AG04449 (cell line): ENCODE results near the gene GATAD1.
"Not testable (repeated sequence)": the region's sequence is repeated elsewhere in the genome, so short reads cannot be mapped to it uniquely, and the experiment has no call there.

ENCODE experiments used
- CTCF ChIA-PET: fragments of 350-600 bp; formaldehyde crosslinking; extraction: SDS; loops from one replicate; lab custom pipeline; 2021; ENCODE audit warnings: antibody characterized with exemption; lab: Yijun Ruan, JAX
- POLR2A ChIA-PET: fragments of 400-600, 350-600 bp; formaldehyde crosslinking; extraction: SDS; loops from one replicate; lab custom pipeline; 2020; ENCODE audit warnings: antibody characterized with exemption, inconsistent platforms; lab: Yijun Ruan, JAX
- DNase-seq: peaks from one replicate; pipeline ENCODE4 v3.0.0-alpha.2; 2010; ENCODE audit warnings: low read depth, low spot score
- H3K4me3 ChIP-seq: 2 replicates; pipeline ENCODE4 v1.5.1; 2011; ENCODE audit warnings: low read depth, mild to moderate bottlenecking, control low read depth, low read length
- TF ChIP-seq, protein P1 (sequence below): IDR thresholded peaks from one replicate; pipeline ENCODE4 v1.5.1; 2011; ENCODE audit warnings: mild to moderate bottlenecking, moderate library complexity, low read length, control low read depth, inconsistent platforms; ENCODE audit not compliant: insufficient read depth; ENCODE audit errors: missing control alignments

Gene GATAD1

DNA sequence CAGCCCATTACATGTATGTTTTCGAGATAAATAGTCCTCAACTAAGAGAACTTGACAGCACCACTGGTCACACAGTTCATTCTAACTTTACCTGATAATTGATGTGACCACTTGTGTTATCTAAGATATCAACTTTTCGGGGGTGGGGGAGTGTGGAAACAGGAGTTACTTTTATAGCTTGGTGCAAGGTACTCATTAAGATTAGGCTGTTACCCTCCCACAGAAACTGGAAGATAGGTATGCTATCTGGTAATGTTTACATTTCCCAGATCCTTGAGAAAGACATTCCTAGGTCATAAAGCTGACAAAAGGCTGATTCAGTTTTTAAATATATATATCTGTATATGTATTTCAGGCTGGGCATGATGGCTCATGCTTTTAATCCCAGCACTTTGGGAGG, 19.4 kb downstream of the GATAD1 start:
- no peak for DNase-seq
- CTCF ChIA-PET = interaction anchor here (0.9 to 1.6 kb wide), 3 partner anchors 9 to 20 kb away, joined by 3 to 4 read pairs (median 3); partner anchors contain the start of gene GATAD1
- H3K4me3 ChIP-seq = no peak overlapping the region
- POLR2A ChIA-PET = no interaction called here
- TF ChIP-seq, protein P1, sequence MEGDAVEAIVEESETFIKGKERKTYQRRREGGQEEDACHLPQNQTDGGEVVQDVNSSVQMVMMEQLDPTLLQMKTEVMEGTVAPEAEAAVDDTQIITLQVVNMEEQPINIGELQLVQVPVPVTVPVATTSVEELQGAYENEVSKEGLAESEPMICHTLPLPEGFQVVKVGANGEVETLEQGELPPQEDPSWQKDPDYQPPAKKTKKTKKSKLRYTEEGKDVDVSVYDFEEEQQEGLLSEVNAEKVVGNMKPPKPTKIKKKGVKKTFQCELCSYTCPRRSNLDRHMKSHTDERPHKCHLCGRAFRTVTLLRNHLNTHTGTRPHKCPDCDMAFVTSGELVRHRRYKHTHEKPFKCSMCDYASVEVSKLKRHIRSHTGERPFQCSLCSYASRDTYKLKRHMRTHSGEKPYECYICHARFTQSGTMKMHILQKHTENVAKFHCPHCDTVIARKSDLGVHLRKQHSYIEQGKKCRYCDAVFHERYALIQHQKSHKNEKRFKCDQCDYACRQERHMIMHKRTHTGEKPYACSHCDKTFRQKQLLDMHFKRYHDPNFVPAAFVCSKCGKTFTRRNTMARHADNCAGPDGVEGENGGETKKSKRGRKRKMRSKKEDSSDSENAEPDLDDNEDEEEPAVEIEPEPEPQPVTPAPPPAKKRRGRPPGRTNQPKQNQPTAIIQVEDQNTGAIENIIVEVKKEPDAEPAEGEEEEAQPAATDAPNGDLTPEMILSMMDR = no peak

DNA sequence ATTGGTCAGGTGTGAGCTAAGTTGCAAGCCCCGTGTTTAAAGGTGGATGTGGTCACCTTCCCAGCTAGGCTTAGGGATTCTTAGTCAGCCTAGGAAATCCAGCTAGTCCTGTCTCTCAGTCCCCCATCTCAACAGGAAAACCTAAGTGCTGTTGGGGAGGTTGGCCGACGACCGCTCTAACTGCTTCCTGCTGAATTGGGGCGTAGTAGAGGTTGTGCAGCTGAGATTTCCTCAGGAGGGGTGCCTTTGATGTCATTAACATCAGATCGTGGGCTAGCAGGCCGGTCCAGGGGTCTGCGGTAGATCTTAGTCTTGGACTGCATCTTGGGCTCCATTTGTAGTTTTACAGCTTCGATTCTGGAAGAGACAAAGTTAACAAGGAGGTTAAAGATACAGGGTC, 21.3 kb downstream of the GATAD1 start:
- DNase-seq, POLR2A ChIA-PET, CTCF ChIA-PET, H3K4me3 ChIP-seq: not testable (repeated sequence)

DNA sequence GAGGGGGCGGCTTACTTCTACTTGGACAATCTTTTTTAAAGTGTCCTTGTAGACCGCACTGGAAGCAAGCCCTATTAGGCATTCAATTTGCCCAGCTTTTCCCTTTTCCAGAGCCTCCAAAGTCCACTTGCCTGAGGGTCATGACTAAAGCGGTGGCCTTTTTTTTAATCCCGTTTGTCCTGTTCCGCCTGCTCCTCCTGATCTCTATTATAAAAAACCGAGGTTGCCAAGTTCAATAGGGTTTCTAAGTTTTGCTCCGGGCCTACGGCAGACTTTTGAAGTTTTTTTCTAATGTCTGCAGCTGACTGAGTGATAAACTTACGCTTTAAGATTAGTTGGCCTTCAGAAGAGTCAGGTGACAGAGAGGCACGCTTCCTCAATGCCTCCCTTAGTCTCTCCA, 26.7 kb downstream of the GATAD1 start:
- POLR2A ChIA-PET, CTCF ChIA-PET, DNase-seq, H3K4me3 ChIP-seq: not testable (repeated sequence)

DNA sequence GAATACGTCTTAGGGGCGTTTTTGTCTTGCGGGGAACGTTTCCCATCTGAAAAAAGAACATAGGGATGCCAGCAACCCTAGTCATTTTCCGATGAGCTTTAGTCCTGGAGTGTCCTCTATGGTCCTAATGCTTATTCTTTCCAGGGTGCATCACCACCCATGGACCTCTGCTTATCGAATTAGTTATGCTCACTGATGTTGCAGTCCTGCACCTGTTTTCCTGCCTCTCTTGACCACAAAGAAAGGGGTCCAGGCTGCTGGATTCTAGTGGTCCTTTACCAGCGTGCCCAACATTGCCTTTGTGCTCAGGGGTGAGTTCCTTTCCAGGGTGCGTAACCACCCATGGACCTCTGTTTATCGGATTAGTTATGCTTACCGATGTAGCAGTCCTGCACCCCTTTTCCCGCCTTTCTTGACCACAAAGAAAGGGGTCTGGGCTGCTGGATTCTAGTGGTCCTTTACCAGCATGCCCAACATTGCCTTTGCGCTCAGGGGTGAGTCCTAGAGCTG, 28.0 kb downstream of the GATAD1 start:
- H3K4me3 ChIP-seq, DNase-seq, POLR2A ChIA-PET: not testable (repeated sequence)
- CTCF ChIA-PET = interaction anchor here (1.5 kb wide), 1 partner anchor 14 kb away, joined by 4 read pairs; no protein-coding TSS in a partner anchor

DNA sequence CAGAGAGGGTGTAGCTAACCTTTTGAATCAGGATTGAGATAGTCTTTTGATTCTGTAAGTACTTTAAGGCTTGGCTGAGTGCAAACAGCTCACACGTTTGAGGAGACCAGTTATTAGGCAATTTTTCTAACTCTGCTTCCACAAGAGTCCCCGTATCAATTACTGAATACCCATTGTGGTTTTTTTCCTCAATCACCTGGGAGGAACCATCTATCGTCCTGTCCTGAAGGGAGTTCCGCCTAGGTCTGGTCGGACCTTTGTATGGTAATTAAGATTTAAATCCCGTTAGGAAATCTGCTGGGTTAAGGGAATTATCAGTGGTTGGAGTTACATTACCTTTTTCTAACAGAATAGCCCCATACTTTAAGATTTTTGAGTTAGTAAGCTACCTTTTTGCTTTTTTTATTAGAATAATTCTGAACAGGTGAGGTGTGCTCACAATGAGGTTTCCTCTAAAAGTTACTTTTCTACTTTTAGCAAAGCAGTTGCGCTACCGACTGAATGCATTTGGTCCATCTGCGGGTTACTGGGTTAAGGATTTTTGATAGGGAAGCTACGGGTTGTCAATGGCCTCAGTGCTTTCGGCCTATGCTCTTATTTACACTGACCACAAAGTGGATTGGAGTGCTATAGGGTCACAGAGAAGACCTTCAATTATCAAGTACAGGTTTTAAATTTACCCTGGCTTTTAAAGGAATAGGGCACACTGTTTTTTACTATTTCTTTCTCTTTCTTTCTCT, 28.7 kb downstream of the GATAD1 start:
- DNase-seq, POLR2A ChIA-PET, H3K4me3 ChIP-seq: not testable (repeated sequence)
- CTCF ChIA-PET = interaction anchor here (1.2 to 1.5 kb wide), 2 partner anchors 13 to 15 kb away, joined by 3 to 4 read pairs; no protein-coding TSS in a partner anchor

DNA sequence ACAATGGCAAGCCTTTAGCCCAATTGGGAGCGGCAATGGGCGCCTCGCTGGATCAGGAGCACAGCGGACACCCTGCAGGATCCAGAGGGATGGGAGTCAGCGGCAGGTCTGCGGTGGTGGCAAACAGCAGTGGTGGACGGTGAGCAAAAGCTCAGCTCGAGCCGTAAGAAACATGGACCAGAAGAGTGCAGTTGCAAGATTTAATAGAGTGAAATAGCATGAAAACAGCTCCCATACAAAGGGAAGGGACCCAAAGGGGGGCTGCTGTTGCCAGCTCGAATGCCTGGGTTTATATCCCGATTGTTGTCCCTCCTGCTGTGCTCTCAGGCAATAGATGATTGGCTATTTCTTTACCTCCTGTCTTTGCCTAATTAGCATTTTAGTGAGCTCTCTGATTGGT, 30.4 kb downstream of the GATAD1 start, which contains the start of gene ERVW-1:
TSS of gene ERVW-1 (minus strand) at position 266 of the 400 bp plus-strand sequence. CDS start 7,565 bp downstream, outside the sequence.
- POLR2A ChIA-PET, DNase-seq, H3K4me3 ChIP-seq: not testable (repeated sequence)
- CTCF ChIA-PET = interaction anchor here (1.8 kb wide), 1 partner anchor 16 kb away, joined by 6 read pairs; no protein-coding TSS in a partner anchor

DNA sequence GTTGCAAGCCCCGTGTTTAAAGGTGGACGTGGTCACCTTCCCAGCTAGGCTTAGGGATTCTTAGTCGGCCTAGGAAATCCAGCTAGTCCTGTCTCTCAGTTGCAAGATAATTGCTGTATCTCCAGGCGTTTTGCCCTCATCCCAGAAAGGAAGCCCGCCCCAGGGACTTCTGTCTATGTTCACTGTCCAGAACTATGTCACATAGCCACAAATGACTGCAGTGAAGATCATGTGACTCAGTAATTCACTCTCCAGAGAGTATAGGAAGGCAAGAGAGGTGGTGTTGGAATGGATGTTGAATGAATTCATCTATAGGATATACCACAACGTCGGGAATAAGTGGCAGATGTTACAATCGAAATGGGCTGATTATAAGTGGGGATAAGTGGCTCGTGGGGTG, 30.8 kb downstream of the GATAD1 start:
- DNase-seq = no peak
- no peak overlapping the region for H3K4me3 ChIP-seq
- TF ChIP-seq, protein P1 = no peak
- POLR2A ChIA-PET = no interaction called here
- CTCF ChIA-PET = interaction anchor here (1.8 kb wide), 1 partner anchor 17 kb away, joined by 6 read pairs; no protein-coding TSS in a partner anchor

DNA sequence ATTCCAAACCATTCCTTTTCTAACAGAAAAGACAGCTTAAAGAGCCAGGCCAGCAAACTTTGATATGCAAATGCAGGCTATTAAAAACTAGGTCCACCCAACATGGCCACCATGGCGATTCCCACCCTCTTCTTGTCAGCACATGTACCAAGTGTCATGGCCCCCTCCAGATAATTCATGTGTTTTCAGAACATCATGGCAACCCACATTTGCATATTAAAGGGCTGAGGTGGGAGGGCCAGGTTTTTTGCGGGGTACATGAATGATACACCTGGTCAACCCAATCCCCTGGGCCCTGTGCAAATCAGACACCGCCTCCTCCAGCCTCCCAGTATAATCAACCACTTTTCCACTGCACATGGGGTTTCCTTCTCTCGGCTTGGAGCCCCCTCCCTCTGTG, 31.4 kb downstream of the GATAD1 start:
- TF ChIP-seq, protein P1 = no peak
- ChIA-PET CTCF (interaction anchor here (1.8 kb wide), 1 partner anchor 17 kb away, joined by 6 read pairs; no protein-coding TSS in a partner anchor), POLR2A (no interaction called here)
- H3K4me3 ChIP-seq = no peak overlapping the region
- DNase-seq = no peak

DNA sequence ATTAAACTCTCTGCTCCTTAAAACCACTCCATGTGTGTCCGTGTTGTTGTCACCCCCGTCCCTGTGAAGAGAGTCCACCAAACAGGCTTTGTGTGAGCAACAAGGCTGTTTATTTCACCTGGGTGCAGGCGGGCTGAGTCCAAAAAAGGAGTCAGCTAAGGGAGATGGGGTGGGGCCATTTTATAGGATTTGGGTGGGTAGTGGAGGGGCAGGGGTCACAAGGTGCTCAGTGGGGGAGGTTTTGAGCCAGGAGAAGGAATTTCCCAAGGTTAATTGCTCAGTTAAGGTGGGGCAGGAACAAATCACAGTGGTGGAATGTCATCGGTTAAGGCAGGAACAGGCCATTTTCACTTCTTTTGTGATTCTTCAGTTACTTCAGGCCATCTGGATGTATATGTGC, 31.9 kb downstream of the GATAD1 start:
- CTCF ChIA-PET = interaction anchor here (1.8 kb wide), 1 partner anchor 18 kb away, joined by 6 read pairs; no protein-coding TSS in a partner anchor
- POLR2A ChIA-PET, H3K4me3 ChIP-seq, DNase-seq: not testable (repeated sequence)

DNA sequence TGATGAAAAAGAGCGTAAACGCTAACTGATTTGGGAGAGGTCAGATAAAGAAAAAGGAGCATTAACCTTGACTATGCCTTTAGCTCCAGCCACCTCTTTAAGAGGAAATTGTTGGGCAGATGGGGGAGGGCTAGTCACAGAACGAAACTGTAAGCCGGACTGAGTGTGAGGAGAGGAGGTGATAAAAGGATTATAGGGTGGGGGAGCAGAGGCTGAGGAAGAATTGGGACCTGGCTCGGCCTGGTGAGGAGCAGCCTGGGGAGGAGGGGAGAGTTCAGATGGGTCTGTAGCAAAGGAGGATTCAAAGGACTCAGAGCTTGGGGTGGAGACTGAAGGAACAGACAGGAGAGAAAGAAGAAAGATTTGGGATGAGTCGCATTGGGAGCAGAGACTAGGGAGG, 36.3 kb downstream of the GATAD1 start:
- POLR2A ChIA-PET, CTCF ChIA-PET, H3K4me3 ChIP-seq, DNase-seq: not testable (repeated sequence)

DNA sequence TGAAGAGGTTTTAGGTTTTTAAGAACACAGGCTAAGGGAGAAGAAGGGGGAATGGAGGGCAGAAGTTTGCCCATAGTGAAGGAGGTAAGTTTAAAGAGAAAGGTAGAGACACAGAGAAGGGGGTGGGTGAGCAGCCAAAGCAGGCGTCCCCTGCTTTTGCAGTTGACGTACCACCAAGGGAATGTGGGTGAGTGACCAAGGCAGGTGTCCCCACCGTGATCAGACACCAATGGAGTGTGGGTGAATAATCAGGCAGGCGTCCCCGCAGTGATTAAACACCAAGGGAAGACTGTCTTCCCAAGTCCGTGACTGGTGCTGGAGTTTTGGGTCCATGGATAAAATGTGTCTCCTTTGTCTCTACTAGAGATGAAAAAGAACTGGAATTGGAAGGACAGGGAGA, 36.9 kb downstream of the GATAD1 start:
- DNase-seq, H3K4me3 ChIP-seq, CTCF ChIA-PET, POLR2A ChIA-PET: not testable (repeated sequence)
